ENCODE measurements around the gene B4GALT6. TPM values are rescaled to one million over a fixed set of nuclear protein-coding genes. Genes with fewer than 3 reads are reported as not detected.

B4GALT6 gene
- total and polyA plus RNA-seq, 11 donors, result 1.3 to 11.9 (median 5.6) TPM

- TF ChIP-seq POLR2A (IDR thresholded peaks at IDR 0.05), result no peak
- TF ChIP-seq, protein P1, sequence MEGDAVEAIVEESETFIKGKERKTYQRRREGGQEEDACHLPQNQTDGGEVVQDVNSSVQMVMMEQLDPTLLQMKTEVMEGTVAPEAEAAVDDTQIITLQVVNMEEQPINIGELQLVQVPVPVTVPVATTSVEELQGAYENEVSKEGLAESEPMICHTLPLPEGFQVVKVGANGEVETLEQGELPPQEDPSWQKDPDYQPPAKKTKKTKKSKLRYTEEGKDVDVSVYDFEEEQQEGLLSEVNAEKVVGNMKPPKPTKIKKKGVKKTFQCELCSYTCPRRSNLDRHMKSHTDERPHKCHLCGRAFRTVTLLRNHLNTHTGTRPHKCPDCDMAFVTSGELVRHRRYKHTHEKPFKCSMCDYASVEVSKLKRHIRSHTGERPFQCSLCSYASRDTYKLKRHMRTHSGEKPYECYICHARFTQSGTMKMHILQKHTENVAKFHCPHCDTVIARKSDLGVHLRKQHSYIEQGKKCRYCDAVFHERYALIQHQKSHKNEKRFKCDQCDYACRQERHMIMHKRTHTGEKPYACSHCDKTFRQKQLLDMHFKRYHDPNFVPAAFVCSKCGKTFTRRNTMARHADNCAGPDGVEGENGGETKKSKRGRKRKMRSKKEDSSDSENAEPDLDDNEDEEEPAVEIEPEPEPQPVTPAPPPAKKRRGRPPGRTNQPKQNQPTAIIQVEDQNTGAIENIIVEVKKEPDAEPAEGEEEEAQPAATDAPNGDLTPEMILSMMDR (IDR thresholded peaks at IDR 0.05), result no peak
- DNase-seq, result no peak
- ATAC-seq, result no peak
- Histone ChIP-seq H3K9me3 (no peaks in the 10 kb centered on the region), H3K27me3 (no peaks in the 10 kb centered on the region), H3K27ac (no peak overlapping the region), H3K4me3 (no peak overlapping the region), H3K36me3 (no peaks in the 10 kb centered on the region), H3K4me1 (no peaks in the 10 kb centered on the region)
- intact Hi-C loops (cut with DNase I), result no loop called here
- 58 to 85% (median 62%) methylated on average over 4 of the region's 4 CpGs for WGBS, 4 donors
Observed at GRCh38 chr18:31576670-31577069, 107.7 kb downstream of the B4GALT6 start.

- DNase-seq (no peak), ATAC-seq (no peak)
- no peak overlapping the region for H3K27ac ChIP-seq
- H3K36me3 ChIP-seq, result no peaks in the 10 kb centered on the region
- TF ChIP-seq POLR2A (IDR thresholded peaks at IDR 0.05), result no peak
- TF ChIP-seq, protein P1 (IDR thresholded peaks at IDR 0.05), result no peak
- H3K9me3 ChIP-seq, result no peaks in the 10 kb centered on the region
- 63 to 66% (median 64%) methylated on average over 3 of the region's 3 CpGs for WGBS, 4 donors
- intact Hi-C loops (cut with DNase I), result no loop called here
- H3K27me3 ChIP-seq, result no peaks in the 10 kb centered on the region
- H3K4me3 ChIP-seq, result no peak overlapping the region
- no peaks in the 10 kb centered on the region for H3K4me1 ChIP-seq
Observed at GRCh38 chr18:31575515-31576257, 108.7 kb downstream of the B4GALT6 start.

DNA sequence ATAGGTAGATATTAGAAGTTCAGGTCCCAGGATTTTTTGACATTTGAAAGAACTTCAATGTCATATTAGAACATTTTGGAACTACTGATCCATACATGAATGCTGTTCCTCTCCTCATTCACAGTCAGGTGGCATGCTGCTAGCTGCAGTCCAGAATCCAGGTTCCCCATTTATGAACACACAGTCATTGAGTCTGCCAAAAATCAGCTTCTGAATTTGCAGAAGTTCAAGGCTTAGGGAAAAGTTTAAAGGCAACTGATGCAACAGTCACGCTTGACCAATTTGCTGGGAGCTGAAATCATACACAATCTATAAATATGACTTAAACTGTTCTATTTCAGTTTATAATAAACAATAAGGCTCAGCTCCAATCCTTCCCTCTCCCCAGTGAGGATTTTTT, 110.0 kb downstream of the B4GALT6 start:
- Histone ChIP-seq H3K9me3 (no peaks in the 10 kb centered on the region), H3K27me3 (no peaks in the 10 kb centered on the region), H3K27ac (no peak overlapping the region), H3K4me1 (no peaks in the 10 kb centered on the region), H3K36me3 (no peaks in the 10 kb centered on the region), H3K4me3 (no peak overlapping the region)
- no peak for ATAC-seq
- 83 to 91% (median 89%) methylated on average over 1 of the region's 1 CpG for WGBS, 4 donors
- TF ChIP-seq, protein P1 (IDR thresholded peaks at IDR 0.05), result no peak
- no peak for DNase-seq
- intact Hi-C loops (cut with DNase I), result no loop called here

Other genes with a start within 250 kb of the B4GALT6 start
- gene DSG3, start 236.8 kb downstream of the B4GALT6 start, total RNA-seq, result under 1 TPM in 1 of 9 donors, not detected in 8; 0.07 TPM
- under 1 TPM in 1 of 2 donors, not detected in 1; 0.01 TPM for gene DSG3, start 236.8 kb downstream of the B4GALT6 start, polyA plus RNA-seq
- gene DSG2, start 186.4 kb downstream of the B4GALT6 start, total RNA-seq, result 10 to 100 TPM; 36.0 to 54.4 (median 41.4) TPM
- gene DSG2, start 186.4 kb downstream of the B4GALT6 start, polyA plus RNA-seq, result 10 to 100 TPM; 10.1 to 21.9 TPM
- gene TTR, start 92.7 kb downstream of the B4GALT6 start, total RNA-seq, result not detected
- gene TTR, start 92.7 kb downstream of the B4GALT6 start, polyA plus RNA-seq, result under 1 TPM in 1 of 2 donors, not detected in 1; 0.19 TPM
- not detected for gene SLC25A52, start 76.3 kb upstream of the B4GALT6 start, total RNA-seq
- gene SLC25A52, start 76.3 kb upstream of the B4GALT6 start, polyA plus RNA-seq, result not detected